B cell (primary cell): ENCODE data around the gene RAP1GAP2.

Source experiments
- CTCF ChIP-seq: fragments of 200-600 bp; IDR thresholded peaks from one replicate; pipeline ENCODE4 v1.8.0; 2022; ENCODE audit warnings: antibody characterized with exemption, mild to moderate bottlenecking
- EZH2 ChIP-seq: IDR thresholded peaks from 2 replicates; pipeline ENCODE4 v1.6.1; 2012; ENCODE audit warnings: borderline replicate concordance, low read depth, mild to moderate bottlenecking, moderate library complexity, low read length; ENCODE audit not compliant: insufficient read depth, poor library complexity, severe bottlenecking

GRCh38 chr17:2872282-2872681, 76.0 kb downstream of the RAP1GAP2 start:
- TF ChIP-seq CTCF (no peak), EZH2 (no peak)
